Measurements from ENCODE around the gene GRIN2C.
A peak's percentile ranks its signal among the peaks of the same experiment; 100 is the strongest.

GRIN2C gene

GRCh38 chr17:74818291-74818938, 41.3 kb downstream of the GRIN2C start:
- no peak for DNase-seq

GRCh38 chr17:74816905-74817620, 42.6 kb downstream of the GRIN2C start:
- no peak for DNase-seq

GRCh38 chr17:74815550-74816370, 43.9 kb downstream of the GRIN2C start:
- DNase-seq: peak; percentile 28

GRCh38 chr17:74815067-74815466, 44.6 kb downstream of the GRIN2C start:
- DNase-seq: no peak

- no peak for DNase-seq
Measured at GRCh38 chr17:74814453-74814852, 45.2 kb downstream of the GRIN2C start.

DNA sequence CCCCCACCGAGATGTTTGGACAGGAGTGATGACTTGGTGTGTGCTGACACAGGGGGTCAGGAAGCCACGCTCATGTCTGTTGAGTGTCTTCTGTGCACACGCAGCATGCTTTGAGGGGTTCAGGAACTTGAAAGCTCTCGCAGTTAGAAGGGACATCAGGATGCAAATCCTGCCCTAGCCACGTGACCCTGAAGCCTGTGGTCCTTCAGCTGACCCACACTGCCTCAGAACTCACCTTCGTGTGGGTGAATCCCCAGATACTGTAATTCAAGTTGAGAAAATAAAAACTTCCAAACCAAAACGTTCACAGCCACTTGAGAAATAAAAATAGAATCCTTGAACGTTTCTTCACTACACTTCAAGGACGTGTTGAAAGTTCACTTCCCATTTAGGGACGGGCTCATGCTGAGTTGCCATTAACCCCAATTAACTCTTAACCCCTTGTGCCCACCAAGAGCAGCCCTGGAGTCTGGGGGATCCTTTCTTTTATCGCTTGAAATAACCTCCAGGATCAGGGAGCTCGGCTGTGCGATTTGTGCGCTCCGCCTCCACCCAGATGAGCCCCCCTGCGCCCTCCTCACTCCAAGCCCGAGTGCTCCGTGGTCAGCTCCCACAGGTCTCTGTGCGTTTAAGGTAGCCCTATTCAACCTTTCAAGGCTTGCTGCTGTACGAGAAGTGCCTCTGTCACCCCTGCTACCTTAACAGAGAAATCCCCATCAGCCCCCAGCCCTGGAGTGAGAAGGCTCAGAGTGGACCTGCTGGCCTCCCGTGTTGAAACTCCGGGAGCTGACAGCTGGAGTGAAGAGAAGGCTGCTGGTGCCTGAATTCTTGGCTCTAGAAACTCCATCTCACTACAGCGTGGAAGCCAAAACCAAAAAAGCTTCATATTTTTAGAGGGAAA, 47.3 kb downstream of the GRIN2C start:
- no peak for DNase-seq

DNA sequence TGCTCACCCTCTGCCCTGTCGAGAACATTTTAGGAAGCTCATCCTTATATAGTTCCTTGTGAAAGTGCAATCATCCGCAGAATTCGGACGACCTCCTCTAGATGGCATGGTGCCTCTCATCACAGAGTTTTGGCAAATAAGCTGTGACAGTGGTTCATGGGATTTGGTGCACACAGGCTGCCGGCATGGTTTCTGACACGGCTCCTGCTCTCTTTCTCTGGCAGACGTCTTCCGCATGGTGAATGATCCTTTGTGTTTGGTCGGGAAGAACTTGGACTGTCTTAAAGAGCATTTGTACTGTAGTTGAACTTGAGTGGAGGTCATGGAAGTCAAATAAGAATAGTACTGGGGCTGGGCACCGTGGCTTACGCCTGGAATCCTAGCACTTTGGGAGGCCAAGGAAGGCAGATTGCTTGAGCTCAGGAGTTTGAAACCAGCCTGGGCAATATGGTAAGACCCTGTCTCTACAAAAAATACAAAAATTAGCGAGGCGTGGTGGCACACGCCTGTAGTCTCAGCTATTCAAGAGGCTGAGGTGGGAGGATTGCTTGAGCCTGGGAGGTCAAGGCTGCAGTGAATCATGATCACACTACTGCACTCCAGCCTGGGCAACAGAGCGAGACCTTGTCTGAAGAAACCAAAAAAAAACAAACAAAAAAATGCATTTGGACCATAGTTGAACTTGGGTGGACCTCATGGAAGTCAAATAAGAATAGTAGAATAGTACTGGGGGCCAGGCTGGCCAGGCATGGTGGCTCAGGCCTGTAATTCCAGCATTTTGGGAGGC, 48.8 kb downstream of the GRIN2C start:
- DNase-seq: no peak

- no peak for DNase-seq
Measured at GRCh38 chr17:74808714-74809430, 50.8 kb downstream of the GRIN2C start.

- DNase-seq: no peak
Measured at GRCh38 chr17:74807925-74808324, 51.8 kb downstream of the GRIN2C start.

DNA sequence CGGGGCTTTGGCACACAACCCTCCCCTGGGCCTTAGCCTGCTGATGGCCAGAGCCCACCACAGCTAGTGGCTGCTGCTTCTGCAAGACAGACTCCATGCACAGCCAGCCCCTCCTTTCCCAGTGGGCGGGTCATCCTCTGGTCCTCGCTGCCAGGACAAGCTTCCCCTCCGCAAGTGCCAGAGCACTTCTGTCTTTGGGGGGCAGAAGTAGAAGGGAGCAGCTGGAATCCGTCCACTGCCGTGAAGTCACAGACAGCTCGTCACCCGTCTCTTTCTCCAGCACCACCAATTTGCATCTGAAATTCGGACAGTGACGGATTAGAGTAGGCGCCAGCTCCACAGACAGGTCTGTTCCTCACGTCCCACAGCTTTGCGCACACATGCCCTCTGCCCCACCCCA, 52.2 kb downstream of the GRIN2C start:
- DNase-seq: no peak

- no peak for DNase-seq
Measured at GRCh38 chr17:74806334-74806733, 53.4 kb downstream of the GRIN2C start.

- no peak for DNase-seq
Measured at GRCh38 chr17:74805591-74805991, 54.1 kb downstream of the GRIN2C start.

DNA sequence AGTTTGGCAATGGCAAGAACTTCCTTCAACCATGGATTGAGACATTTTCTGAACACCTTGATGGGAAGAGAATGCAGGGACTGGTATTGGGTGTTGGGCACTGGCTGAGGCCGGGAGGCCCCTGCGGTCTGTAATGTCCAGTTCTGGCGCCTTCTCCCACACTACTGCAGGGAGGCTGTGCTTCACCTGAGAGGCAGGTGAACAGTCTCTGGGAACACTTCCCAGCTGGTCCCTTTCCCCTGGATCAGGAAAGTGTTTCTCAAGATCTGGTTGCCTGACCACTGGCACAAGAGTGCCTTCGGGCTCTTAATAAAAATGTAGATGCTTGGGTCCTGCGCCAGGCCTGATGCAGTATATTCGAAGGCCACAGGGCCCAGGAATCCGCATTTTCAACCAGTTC, 55.0 kb downstream of the GRIN2C start:
- DNase-seq: no peak

- DNase-seq: no peak
Measured at GRCh38 chr17:74803971-74804370, 55.7 kb downstream of the GRIN2C start.

- no peak for DNase-seq
Measured at GRCh38 chr17:74803388-74803930, 56.2 kb downstream of the GRIN2C start.

DNA sequence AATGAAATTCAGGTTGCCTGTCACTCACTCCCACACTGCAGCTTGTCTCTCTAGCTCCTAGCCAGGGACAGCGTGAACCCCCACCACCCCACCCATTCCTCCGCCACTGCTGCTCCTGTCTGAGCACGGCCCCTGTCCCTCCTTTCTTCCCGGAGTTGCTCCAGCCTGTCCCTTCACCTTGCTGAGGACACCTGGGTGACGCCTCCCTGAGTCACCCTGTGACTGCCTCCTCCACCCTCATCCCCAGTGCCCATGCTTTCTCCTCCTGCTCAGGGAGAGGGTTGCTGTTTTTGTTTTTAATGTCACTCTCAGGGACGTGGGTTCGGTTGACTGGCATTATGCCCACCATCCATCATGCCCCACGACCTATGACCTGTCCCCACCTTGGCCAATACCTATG, 57.8 kb downstream of the GRIN2C start:
- no peak for DNase-seq

DNA sequence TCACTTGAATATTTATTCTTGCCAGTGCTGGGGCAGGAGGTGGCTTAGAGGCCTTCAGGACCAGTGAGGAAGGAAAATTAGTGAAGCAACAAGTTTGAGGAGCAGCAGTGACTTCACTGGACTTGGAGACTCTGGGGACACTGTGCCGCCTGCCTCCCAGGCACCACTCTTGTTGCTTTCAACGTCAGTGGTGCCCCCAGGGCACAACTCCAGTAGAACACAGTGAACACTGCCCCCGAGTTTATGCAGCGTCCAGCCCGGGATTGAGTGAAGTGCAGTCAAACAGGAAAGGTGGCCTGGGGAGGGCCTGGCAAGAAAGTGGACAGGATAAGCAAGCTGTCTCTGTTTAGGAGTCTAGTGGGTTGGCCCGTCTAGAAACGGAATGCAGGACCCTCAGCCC, 59.2 kb downstream of the GRIN2C start:
- DNase-seq: no peak

DNA sequence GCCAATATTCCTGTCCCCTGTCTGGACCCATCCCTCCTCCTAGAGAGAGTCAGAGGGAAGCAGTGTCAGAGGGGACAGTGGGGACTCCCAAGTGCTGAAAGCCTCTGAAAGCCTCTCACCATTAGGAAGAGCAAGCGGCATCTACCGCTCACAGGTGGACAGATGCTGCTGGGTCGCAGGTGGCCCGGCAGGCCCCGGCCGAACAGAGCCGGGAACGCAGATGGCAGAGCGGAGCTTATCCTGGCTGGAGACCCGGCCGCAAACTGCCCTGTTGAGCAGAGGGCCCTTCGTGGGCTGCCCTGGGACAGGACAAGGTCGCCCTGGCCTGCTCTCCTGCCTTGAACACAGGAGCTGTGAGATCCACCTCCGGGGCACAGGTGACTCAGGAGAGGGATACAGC, 60.6 kb downstream of the GRIN2C start:
- no peak for DNase-seq

GRCh38 chr17:74798239-74798707, 61.4 kb downstream of the GRIN2C start:
- DNase-seq: no peak

DNA sequence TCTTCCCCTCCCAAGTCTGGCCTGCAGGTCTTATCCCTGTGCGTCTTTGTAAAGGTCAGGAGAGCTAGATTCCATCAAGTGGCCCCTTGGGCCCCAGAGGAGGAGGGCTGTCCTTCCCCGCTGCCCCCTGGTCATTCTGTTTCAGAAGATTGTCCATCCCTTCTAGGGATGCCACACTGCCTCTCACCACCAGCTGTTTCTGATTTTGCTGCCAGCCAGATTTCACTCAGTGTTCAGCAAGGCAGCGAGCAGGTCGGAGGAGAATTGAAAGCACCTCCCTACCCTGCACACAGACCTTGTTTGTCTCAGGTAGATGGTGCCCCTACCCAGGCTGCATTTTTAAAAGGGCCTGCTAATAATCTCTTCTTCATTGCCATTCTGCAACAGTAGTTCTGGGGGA, 61.9 kb downstream of the GRIN2C start:
- no peak for DNase-seq

GRCh38 chr17:74796866-74797265, 62.8 kb downstream of the GRIN2C start:
- no peak for DNase-seq

Measured in DMS53 (cell line).